Adrenal gland (tissue), 12 donors: ENCODE results near the gene STAM. TPM values are rescaled to one million over a fixed set of nuclear protein-coding genes. Genes with fewer than 3 reads are reported as not detected.

ENCODE experiments used
- DNase-seq, 7 donors: peaks; one replicate each; pipeline ENCODE4 v3.0.0-alpha.2; 2019 to 2020
- H3K27ac ChIP-seq, 5 donors: fragments of 200-600 bp; sonication (generic) in 4 of 5; 1 replicate in 3 of 5; 2 replicates in 2 of 5; pipeline versions ENCODE4 v1.5.1 to v1.8.0; 2016 to 2020; ENCODE audit warnings: mild to moderate bottlenecking in 1 of 5
- H3K27me3 ChIP-seq: fragments of 200-600 bp; 2 replicates; pipeline ENCODE4 v1.8.0; 2021
- H3K36me3 ChIP-seq, 2 donors: fragments of 200-600 bp; replicated peaks in 1 of 2; 1 replicate in 1 of 2; 2 replicates in 1 of 2; pipeline versions ENCODE4 v1.5.1 to v1.8.0; 2018 to 2022
- H3K4me1 ChIP-seq, 2 donors: fragments of 200-600 bp; replicated peaks in 1 of 2; 1 replicate in 1 of 2; 2 replicates in 1 of 2; pipeline versions ENCODE4 v1.5.1 to v1.8.0; 2018 to 2021
- H3K4me3 ChIP-seq, 4 donors: fragments of 200-600 bp; sonication (generic) in 3 of 4; one replicate each; pipeline ENCODE4 v1.5.1; 2016 to 2018
- H3K9me3 ChIP-seq, 3 donors: fragments of 200-600 bp; sonication (generic) in 1 of 3; replicated peaks in 1 of 3; 1 replicate in 2 of 3; 2 replicates in 1 of 3; pipeline versions ENCODE4 v1.5.1 to v1.8.0; 2016 to 2021
- CTCF ChIP-seq, 6 experiments: fragments of 450-650 bp in 4 of 6; fragments of 200-600 bp in 2 of 6; sonication (generic) in 1 of 6; IDR thresholded peaks; 1 replicate in 5 of 6; 2 replicates in 1 of 6; pipeline versions ENCODE4 v1.5.1 to v1.8.0; 2016 to 2021; ENCODE audit warnings: antibody characterized with exemption in 6 of 6, mild to moderate bottlenecking in 2 of 6, moderate library complexity in 1 of 6
- POLR2A ChIP-seq, 2 donors: fragments of 450-650 bp; IDR thresholded peaks; one replicate each; pipeline ENCODE4 v1.6.1; 2017; ENCODE audit warnings: antibody characterized with exemption in 2 of 2, mild to moderate bottlenecking in 2 of 2, moderate library complexity in 1 of 2
- WGBS, 4 donors: extraction: QIAGEN DNeasy Blood & Tissue Kit in 2 of 4; methylation state at CpG; one replicate each; pipeline versions ENCODE4 v1.1.5 to v1.1.7; 2013 to 2017; 5-methylcytosine and 5-hydroxymethylcytosine counted together
- intact Hi-C, 2 donors: fragments of 100-400 bp; cut with DNase I; formaldehyde crosslinking; loops; one replicate each; pipeline versions ENCODE4 v1.14.1 to v1.15.0; 2022 to 2023
- polyA plus RNA-seq, 3 donors: library from polyadenylated mRNA; stranded (reverse); fragments of 200-250 nt in 2 of 3; fragments of 350-450 nt in 1 of 3; fragmentation: Illumina TruSeq in 1 of 3; extraction: RNeasy Lipid Tissue Mini Kit (QIAGEN cat#74804) in 1 of 3; gene quantifications; one replicate each; pipeline ENCODE4 v1.2.3, GENCODE V29; 2013 to 2014
- total RNA-seq, 9 donors: library from RNA; depleted of rRNA in 4 of 9; stranded (reverse); fragments of >200 nt in 4 of 9; fragments of 120-200 nt in 1 of 9; fragmentation: NEBNext Ultra II Directional in 1 of 9; extraction: Animal tissue kit (Norgen Biotek cat#: 25700) in 1 of 9; gene quantifications; one replicate each; pipeline versions ENCODE4 v1.1.0 to v1.2.4, GENCODE V29; 2013 to 2023
- donor health status: healthy with polysubstance abuse.
- donor health status: Bipolar disorder and iron deficiency.
- donor health status: DM: yes; HTN: yes; CAD: no.
- donor health status: DM: no; HTN: no; CAD: no.
- donor health status: DM: no; HTN: no; CAD: no.
- donor health status: DM: yes; HTN: yes; CAD: no.

The STAM gene
- total and polyA plus RNA-seq, 12 donors = 10.3 to 58.4 (median 27.0) TPM

GRCh38 chr10:17684537-17684936 lies 40.6 kb downstream of the STAM start:
- TF ChIP-seq POLR2A (IDR thresholded peaks at IDR 0.05) = no peak
- no peak for TF ChIP-seq CTCF (IDR thresholded peaks at IDR 0.05)
- Histone ChIP-seq H3K9me3 (no peaks in the 10 kb centered on the region), H3K27ac (no peak overlapping the region), H3K36me3 (no peaks in the 10 kb centered on the region), H3K27me3 (no peaks in the 10 kb centered on the region), H3K4me1 (peaks cover 0 to 18% of the 10 kb centered on the region in 2 donors), H3K4me3 (no peak overlapping the region)
- no peak for DNase-seq
- intact Hi-C loops = no loop called here
- WGBS, 4 donors = 93 to 97% (median 95%) methylated on average over 6 of the region's 6 CpGs

GRCh38 chr10:17685233-17685840 lies 41.4 kb downstream of the STAM start:
- intact Hi-C loops = no loop called here
- 91 to 97% (median 95%) methylated on average over 3 of the region's 3 CpGs for WGBS, 4 donors
- Histone ChIP-seq H3K4me3 (no peak overlapping the region), H3K4me1 (peaks cover 0 to 18% of the 10 kb centered on the region in 2 donors), H3K27me3 (no peaks in the 10 kb centered on the region), H3K27ac (no peak overlapping the region), H3K36me3 (no peaks in the 10 kb centered on the region), H3K9me3 (no peaks in the 10 kb centered on the region)
- DNase-seq = no peak
- TF ChIP-seq POLR2A (IDR thresholded peaks at IDR 0.05) (no peak), CTCF (IDR thresholded peaks at IDR 0.05) (no peak)

GRCh38 chr10:17687117-17687831 lies 43.3 kb downstream of the STAM start:
- Histone ChIP-seq H3K27me3 (no peaks in the 10 kb centered on the region), H3K9me3 (no peaks in the 10 kb centered on the region), H3K4me3 (no peak overlapping the region), H3K27ac (no peak overlapping the region), H3K36me3 (no peaks in the 10 kb centered on the region), H3K4me1 (peaks cover 0 to 18% of the 10 kb centered on the region in 2 donors)
- intact Hi-C loops = no loop called here
- WGBS, 4 donors = 93 to 99% (median 96%) methylated on average over 15 of the region's 15 CpGs
- DNase-seq = no peak
- TF ChIP-seq CTCF (IDR thresholded peaks at IDR 0.05) (no peak), POLR2A (IDR thresholded peaks at IDR 0.05) (no peak)

- Histone ChIP-seq H3K4me3 (no peak overlapping the region), H3K9me3 (no peaks in the 10 kb centered on the region), H3K27me3 (no peaks in the 10 kb centered on the region), H3K36me3 (no peaks in the 10 kb centered on the region), H3K27ac (no peak overlapping the region), H3K4me1 (peaks cover 0 to 2% of the 10 kb centered on the region in 2 donors)
- intact Hi-C loops = no loop called here
- TF ChIP-seq CTCF (IDR thresholded peaks at IDR 0.05) (no peak), POLR2A (IDR thresholded peaks at IDR 0.05) (no peak)
- no peak for DNase-seq
Measured at GRCh38 chr10:17689137-17689536, 45.2 kb downstream of the STAM start.
